HL-60 (cell line): ENCODE data around the gene RGSL1.

Experiments
- DNase-seq, 2 experiments: peaks; one replicate each; pipeline ENCODE4 v3.0.0-alpha.2; 2010 to 2020; ENCODE audit warnings: low read depth in 1 of 2, low spot score in 1 of 2
- H3K27ac ChIP-seq: fragments of 250-450 bp; sonication (Bioruptor Pico); replicated peaks from 2 replicates; pipeline ENCODE4 v1.5.1; 2020; ENCODE audit warnings: mild to moderate bottlenecking, moderate library complexity
- H3K27me3 ChIP-seq: fragments of 250-450 bp; sonication (Bioruptor Pico); 2 replicates; pipeline ENCODE4 v1.5.1; 2021; ENCODE audit warnings: mild to moderate bottlenecking, moderate library complexity; ENCODE audit not compliant: insufficient read depth, poor library complexity, severe bottlenecking
- H3K4me3 ChIP-seq: replicated peaks from 2 replicates; pipeline ENCODE4 v1.5.1; 2011; ENCODE audit warnings: mild to moderate bottlenecking, control low read depth, low read length; ENCODE audit not compliant: insufficient read depth
- GABPA ChIP-seq: IDR thresholded peaks from 2 replicates; pipeline ENCODE4 v1.6.1; 2012; ENCODE audit warnings: low read depth
- POLR2AphosphoS5 ChIP-seq: IDR thresholded peaks from 2 replicates; pipeline ENCODE4 v1.6.1; 2012; ENCODE audit warnings: low read depth
- REST ChIP-seq: IDR thresholded peaks from 2 replicates; pipeline ENCODE4 v1.6.1; 2012; ENCODE audit warnings: low read depth; ENCODE audit not compliant: insufficient replicate concordance
- SPI1 ChIP-seq: IDR thresholded peaks from 2 replicates; pipeline ENCODE4 v1.6.1; 2012; ENCODE audit warnings: low read depth, mild to moderate bottlenecking, borderline replicate concordance
- TF ChIP-seq, protein P1 (sequence below): IDR thresholded peaks from one replicate; pipeline ENCODE4 v1.5.1; 2011; ENCODE audit warnings: low read length, control low read depth, inconsistent platforms; ENCODE audit not compliant: insufficient read depth

The RGSL1 gene

DNA sequence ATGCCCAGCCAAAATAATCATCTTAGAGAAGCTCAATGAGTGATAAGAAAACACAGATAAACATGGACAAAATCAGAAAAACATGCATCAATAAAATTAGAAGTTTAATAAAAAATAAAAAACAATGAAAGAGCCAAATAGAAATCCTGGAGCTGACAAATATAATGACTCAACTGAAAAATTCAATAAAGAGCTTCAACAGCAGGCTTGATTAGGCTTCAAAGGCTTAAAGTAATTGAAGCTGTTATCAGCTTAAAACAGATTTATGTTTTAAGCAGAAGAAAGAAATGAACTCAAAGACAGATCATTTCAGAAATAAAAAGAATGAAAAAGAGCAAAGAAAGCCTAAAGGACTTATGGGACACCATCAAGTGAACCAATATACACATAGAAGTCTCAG is 28.3 kb downstream of the RGSL1 start:
- Histone ChIP-seq H3K4me3 (no peak overlapping the region), H3K27ac (no peak overlapping the region), H3K27me3 (no peaks in the 10 kb centered on the region)
- TF ChIP-seq REST (no peak), GABPA (no peak), POLR2AphosphoS5 (no peak), SPI1 (no peak)
- TF ChIP-seq, protein P1, sequence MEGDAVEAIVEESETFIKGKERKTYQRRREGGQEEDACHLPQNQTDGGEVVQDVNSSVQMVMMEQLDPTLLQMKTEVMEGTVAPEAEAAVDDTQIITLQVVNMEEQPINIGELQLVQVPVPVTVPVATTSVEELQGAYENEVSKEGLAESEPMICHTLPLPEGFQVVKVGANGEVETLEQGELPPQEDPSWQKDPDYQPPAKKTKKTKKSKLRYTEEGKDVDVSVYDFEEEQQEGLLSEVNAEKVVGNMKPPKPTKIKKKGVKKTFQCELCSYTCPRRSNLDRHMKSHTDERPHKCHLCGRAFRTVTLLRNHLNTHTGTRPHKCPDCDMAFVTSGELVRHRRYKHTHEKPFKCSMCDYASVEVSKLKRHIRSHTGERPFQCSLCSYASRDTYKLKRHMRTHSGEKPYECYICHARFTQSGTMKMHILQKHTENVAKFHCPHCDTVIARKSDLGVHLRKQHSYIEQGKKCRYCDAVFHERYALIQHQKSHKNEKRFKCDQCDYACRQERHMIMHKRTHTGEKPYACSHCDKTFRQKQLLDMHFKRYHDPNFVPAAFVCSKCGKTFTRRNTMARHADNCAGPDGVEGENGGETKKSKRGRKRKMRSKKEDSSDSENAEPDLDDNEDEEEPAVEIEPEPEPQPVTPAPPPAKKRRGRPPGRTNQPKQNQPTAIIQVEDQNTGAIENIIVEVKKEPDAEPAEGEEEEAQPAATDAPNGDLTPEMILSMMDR, result no peak
- DNase-seq, result no peak

DNA sequence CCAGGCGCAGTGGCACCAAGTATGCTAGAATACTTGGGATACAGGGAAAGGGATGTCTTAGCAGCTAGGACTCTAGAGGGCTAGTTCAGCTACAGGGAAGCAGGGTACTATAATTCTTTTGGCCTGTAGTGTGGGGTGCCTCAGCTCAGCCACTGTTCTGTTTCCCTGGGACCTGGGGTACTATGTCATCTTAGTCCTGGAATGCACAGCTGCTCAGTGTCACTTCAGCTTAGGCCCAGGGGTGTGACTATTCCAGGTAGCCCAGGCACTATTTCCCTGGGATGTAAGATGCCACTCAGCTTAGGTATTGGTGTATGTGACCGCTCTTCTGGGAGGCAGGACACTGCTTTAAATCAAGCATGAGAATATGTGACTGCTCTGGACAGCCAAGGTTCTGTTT is 34.1 kb downstream of the RGSL1 start:
- Histone ChIP-seq H3K27ac (peak overlapping the region; percentile 67), H3K4me3 (no peak overlapping the region), H3K27me3 (no peaks in the 10 kb centered on the region)
- no peak for DNase-seq
- TF ChIP-seq POLR2AphosphoS5, result no peak

DNA sequence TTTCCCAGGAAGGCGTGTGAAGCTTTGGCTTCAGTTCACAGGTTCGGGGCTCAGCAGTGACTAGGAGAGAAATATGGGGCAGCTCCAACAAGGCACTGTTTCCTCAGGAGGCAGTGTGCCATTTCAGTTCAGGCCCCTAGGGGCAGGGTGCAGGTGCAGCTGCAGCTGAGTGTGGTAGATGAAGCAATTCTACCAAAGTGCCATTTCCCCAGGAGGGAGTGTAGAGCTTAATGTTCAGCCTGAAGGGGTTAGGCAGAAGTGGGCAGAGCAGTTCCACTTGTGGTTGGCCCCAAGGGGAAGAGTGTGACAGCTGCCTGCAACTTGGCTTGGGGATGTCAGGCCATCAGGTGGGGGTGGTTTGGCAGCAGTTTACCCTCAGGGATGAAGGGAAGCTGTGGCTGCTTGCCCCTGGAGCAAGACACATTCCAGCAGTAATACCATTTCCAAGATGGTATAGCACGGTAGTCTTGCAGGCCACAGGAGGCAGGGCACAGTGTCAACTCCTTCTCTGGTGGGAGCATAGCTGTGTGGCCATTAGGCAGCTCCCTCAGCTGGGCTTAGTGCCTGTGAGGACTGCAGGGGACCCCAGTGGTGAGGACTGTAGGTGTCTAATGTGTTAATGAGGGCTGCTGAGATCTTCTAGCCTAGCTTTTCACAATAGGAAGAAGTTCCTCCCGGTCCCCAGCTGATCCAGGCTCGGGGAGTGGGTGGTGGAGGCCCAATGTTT is 34.7 kb downstream of the RGSL1 start:
- no peaks in the 10 kb centered on the region for H3K27me3 ChIP-seq
- DNase-seq, result peak; percentile 98 to 99
- no peak overlapping the region for H3K4me3 ChIP-seq
- H3K27ac ChIP-seq, result peak overlapping the region; percentile 71
- peak; percentile 100 for TF ChIP-seq POLR2AphosphoS5
- peak; percentile 90 for TF ChIP-seq SPI1
- TF ChIP-seq REST, result no peak
- TF ChIP-seq, protein P1, result peak; percentile 88
- TF ChIP-seq GABPA, result no peak

DNA sequence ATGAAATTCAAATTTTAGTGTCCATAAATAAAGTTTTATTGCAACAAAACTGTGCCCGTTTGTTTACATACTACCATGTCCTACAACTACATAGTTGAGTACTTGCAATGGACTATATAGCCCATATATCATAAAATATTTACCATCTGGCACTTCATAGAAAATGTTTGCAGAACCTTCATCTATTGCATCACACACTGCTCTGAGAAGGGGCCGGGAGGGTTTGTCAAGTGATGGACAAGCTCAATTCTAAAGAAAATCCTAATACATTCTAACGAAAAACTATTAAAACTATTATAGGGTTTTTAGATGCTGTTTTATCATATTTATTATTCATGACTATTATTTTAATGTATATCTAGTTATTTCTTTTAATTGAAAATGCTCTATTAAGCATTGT is 35.9 kb downstream of the RGSL1 start:
- Histone ChIP-seq H3K4me3 (no peak overlapping the region), H3K27ac (peak overlapping the region; percentile 71; the same call in 1 of the 2 replicates), H3K27me3 (no peaks in the 10 kb centered on the region)
- TF ChIP-seq REST (no peak), POLR2AphosphoS5 (no peak), SPI1 (no peak), GABPA (no peak)
- TF ChIP-seq, protein P1, result no peak
- DNase-seq, result peak in 1 of 2 experiments; percentile 50
